IMR-90 (cell line): ENCODE data around the gene SRRM3.
A peak's percentile ranks its signal among the peaks of the same experiment; 100 is the strongest.

ENCODE experiments used
- BHLHE40 ChIP-seq: fragments of 150-350 bp; IDR thresholded peaks from 2 replicates; pipeline ENCODE4 v1.6.1; 2016; ENCODE audit warnings: mild to moderate bottlenecking, low read depth, low read length
- CEBPB ChIP-seq: IDR thresholded peaks from 2 replicates; pipeline ENCODE4 v1.6.1; 2012; ENCODE audit warnings: low read depth, low read length, improper control_type of control experiment
- CTCF ChIP-seq: conservative IDR thresholded peaks from 2 replicates; pipeline ENCODE4 v1.5.1; 2012; ENCODE audit warnings: mild to moderate bottlenecking, low read depth, low read length, improper control_type of control experiment
- ELK1 ChIP-seq: fragments of 150-350 bp; IDR thresholded peaks from 2 replicates; pipeline ENCODE4 v1.6.1; 2016; ENCODE audit warnings: low read depth, mild to moderate bottlenecking, low read length, moderate library complexity, borderline replicate concordance
- FOS ChIP-seq: fragments of 150-350 bp; IDR thresholded peaks from 2 replicates; pipeline ENCODE4 v1.6.1; 2016; ENCODE audit warnings: low read depth, low read length
- MAFK ChIP-seq: IDR thresholded peaks from 2 replicates; pipeline ENCODE4 v1.6.1; 2012; ENCODE audit warnings: low read depth, low read length, improper control_type of control experiment
- MAZ ChIP-seq: IDR thresholded peaks from 2 replicates; pipeline ENCODE4 v1.6.1; 2012; ENCODE audit warnings: low read depth, mild to moderate bottlenecking, low read length, improper control_type of control experiment, moderate library complexity, borderline replicate concordance
- MXI1 ChIP-seq: IDR thresholded peaks from 2 replicates; pipeline ENCODE4 v1.6.1; 2012; ENCODE audit warnings: low read depth, mild to moderate bottlenecking, low read length, moderate library complexity, borderline replicate concordance
- NFE2L2 ChIP-seq: fragments of 150-350 bp; IDR thresholded peaks from 2 replicates; pipeline ENCODE4 v1.6.1; 2016; ENCODE audit warnings: low read depth, mild to moderate bottlenecking, low read length
- POLR2A ChIP-seq: IDR thresholded peaks from 2 replicates; pipeline ENCODE4 v1.6.1; 2012; ENCODE audit warnings: mild to moderate bottlenecking, low read depth, low read length
- RAD21 ChIP-seq: IDR thresholded peaks from 2 replicates; pipeline ENCODE4 v1.6.1; 2012; ENCODE audit warnings: low read length, improper control_type of control experiment
- RCOR1 ChIP-seq: IDR thresholded peaks from 2 replicates; pipeline ENCODE4 v1.6.1; 2012; ENCODE audit warnings: mild to moderate bottlenecking, low read length, improper control_type of control experiment; ENCODE audit not compliant: insufficient replicate concordance
- RFX5 ChIP-seq: IDR thresholded peaks from 2 replicates; pipeline ENCODE4 v1.8.0; 2012; ENCODE audit warnings: low read depth, mild to moderate bottlenecking, low read length, moderate library complexity
- SMC3 ChIP-seq: fragments of 150-350 bp; IDR thresholded peaks from 2 replicates; pipeline ENCODE4 v1.6.1; 2016; ENCODE audit warnings: low read depth, mild to moderate bottlenecking, antibody characterized with exemption, low read length, moderate library complexity

DNA sequence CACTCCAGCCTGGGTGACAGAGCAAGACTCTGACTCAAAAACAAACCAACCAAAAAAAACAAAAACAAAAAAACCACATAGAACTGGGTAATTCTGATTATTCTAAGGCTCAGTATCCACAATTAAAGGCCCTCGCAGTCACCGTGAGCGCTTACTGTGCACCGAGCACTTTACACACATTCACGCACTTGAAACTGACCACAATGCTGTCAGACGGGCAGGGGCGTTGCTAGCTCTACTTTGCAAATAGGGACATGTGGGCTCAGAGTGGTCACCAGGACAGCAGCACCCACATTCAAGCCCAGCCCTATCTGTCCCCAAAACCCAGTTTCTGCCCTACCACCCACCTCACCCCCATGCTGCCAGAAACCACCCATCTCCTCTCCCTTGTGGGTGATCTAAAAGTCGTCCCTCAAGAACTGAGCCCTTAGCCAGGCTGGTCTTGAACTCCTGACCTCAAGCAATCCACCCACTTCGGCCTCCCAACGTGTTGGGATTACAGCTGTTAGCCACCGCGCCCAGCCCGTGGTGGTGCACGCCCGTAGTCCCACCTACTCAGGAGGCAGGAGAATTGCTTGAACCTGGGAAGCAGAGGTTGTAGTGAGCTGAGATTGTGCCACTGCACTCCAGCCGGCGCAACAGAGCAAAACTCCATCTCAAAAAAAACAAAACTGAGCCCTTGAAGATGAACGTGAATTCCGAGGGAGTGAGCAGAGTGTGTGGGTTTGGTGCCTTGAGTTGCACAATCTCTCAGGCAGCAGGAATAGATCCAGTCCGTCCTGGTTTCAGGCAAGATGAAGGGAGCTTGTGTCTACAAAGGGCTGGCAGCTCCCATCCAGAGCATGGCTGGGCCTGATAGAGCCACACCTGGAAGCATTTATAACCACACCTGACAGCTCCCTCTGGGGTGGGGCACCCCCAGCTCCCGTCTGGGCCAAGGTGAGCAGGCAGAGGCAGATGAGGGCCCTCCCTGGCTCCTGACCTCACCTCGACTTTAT lies 95.3 kb downstream of the SRRM3 start:
- TF ChIP-seq CTCF (0 out of 2 replicates have a peak, but pooled peaks have one; percentile 0), MXI1 (no peak), RFX5 (no peak), POLR2A (no peak), NFE2L2 (no peak), RCOR1 (peak; percentile 57), RAD21 (peak; percentile 22), BHLHE40 (no peak), MAZ (peak; percentile 56; the same call in 1 of the 2 replicates), ELK1 (no peak), CEBPB (peak; percentile 100), MAFK (no peak), SMC3 (no peak), FOS (no peak)
